K562 (cell line): Measurements from ENCODE around the gene UTP14A. TPM values are rescaled to one million over a fixed set of nuclear protein-coding genes. Genes with fewer than 3 reads are reported as not detected.

Source experiments
- ATF2 ChIP-seq: sonication (generic); formaldehyde crosslinking; IDR thresholded peaks from 2 replicates; pipeline ENCODE4 v1.8.1; 2022; ENCODE audit warnings: missing genetic modification reagents
- CHD7 ChIP-seq: fragments of 200-600 bp; sonication (generic); IDR thresholded peaks from one replicate; pipeline ENCODE4 v1.6.1; 2012; ENCODE audit warnings: mild to moderate bottlenecking, low read depth, low read length, inconsistent platforms
- CXXC5 ChIP-seq: fragments of 250-450 bp; sonication (Bioruptor Pico); IDR thresholded peaks from 2 replicates; pipeline ENCODE4 v1.8.0; 2022; ENCODE audit warnings: inconsistent platforms, mild to moderate bottlenecking, moderate library complexity
- EGR1 ChIP-seq: fragments of 450-650 bp; conservative IDR thresholded peaks from 2 replicates; pipeline ENCODE4 v1.6.1; 2017; ENCODE audit warnings: mild to moderate bottlenecking
- EZH2 ChIP-seq: IDR thresholded peaks from 2 replicates; pipeline ENCODE4 v1.6.1; 2012; ENCODE audit warnings: low read depth, mild to moderate bottlenecking, inconsistent platforms, low read length, borderline replicate concordance
- GTF2B ChIP-seq: IDR thresholded peaks from 2 replicates; pipeline ENCODE4 v1.6.1; 2011; ENCODE audit not compliant: insufficient read length; ENCODE audit errors: extremely low read depth
- MBD1 ChIP-seq: fragments of 250-450 bp; sonication (Bioruptor Pico); IDR thresholded peaks from 2 replicates; pipeline ENCODE4 v1.8.0; 2022; ENCODE audit warnings: inconsistent platforms
- MEF2D ChIP-seq: conservative IDR thresholded peaks from 2 replicates; pipeline ENCODE4 v1.6.1; 2016; ENCODE audit warnings: low read depth, missing genetic modification characterization, missing compliant biosample characterization
- NCOR1 ChIP-seq: fragments of 450-650 bp; IDR thresholded peaks from 2 replicates; pipeline ENCODE4 v1.6.1; 2016; ENCODE audit warnings: mild to moderate bottlenecking, moderate library complexity
- NFRKB ChIP-seq: fragments of 450-650 bp; IDR thresholded peaks from 2 replicates; pipeline ENCODE4 v1.6.1; 2016; ENCODE audit warnings: low read depth
- POLR2A ChIP-seq: fragments of 450-650 bp; conservative IDR thresholded peaks from 2 replicates; pipeline ENCODE4 v1.6.1; 2016
- ZBTB12 ChIP-seq: fragments of 250-450 bp; sonication (Bioruptor Pico); IDR thresholded peaks from 2 replicates; pipeline ENCODE4 v1.4.0; 2020
- polyA plus RNA-seq, 8 experiments: library from polyadenylated mRNA; depleted of rRNA in 4 of 8; stranded (reverse) in 5 of 8; unstranded in 3 of 8; fragments of >200 nt; fragmentation: Nextera tagmentation in 2 of 8; fragmentation: Illumina TruSeq in 1 of 8; extraction: Ambion mirVana in 2 of 8; extraction: Trizol in 1 of 8; gene quantifications; 2 replicates each; pipeline versions ENCODE4 v1.2.1 to v1.2.3, GENCODE V29; 2011 to 2014; ENCODE audit warnings: inconsistent platforms in 1 of 8, missing spikeins in 1 of 8
- total RNA-seq, 7 experiments: library from RNA; depleted of rRNA in 6 of 7; stranded (reverse); fragments of >200 nt in 6 of 7; fragmentation: Illumina TruSeq in 2 of 7; extraction: Trizol in 2 of 7; gene quantifications; 2 replicates each; pipeline versions ENCODE4 v1.2.1 to v1.2.3, GENCODE V29; 2011 to 2021; ENCODE audit warnings: low replicate concordance in 1 of 7

Gene UTP14A
- total and polyA plus RNA-seq, 9 of the 15 experiments (the other 6 are each of a cell fraction or from before 2014, with no cell fraction given), result 30.5 to 91.0 (median 64.1) TPM

- TF ChIP-seq CHD7 (no peak), EZH2 (no peak), NCOR1 (peak; percentile 31), GTF2B (no peak), MBD1 (CRISPR knock-in tag) (no peak), EGR1 (peak; percentile 90), MEF2D (tag) (no peak), ATF2 (CRISPR knock-in tag) (no peak), NFRKB (peak; percentile 60; the same call in 1 of the 2 replicates), POLR2A (peak; percentile 67), ZBTB12 (no peak), CXXC5 (CRISPR knock-in tag) (peak; percentile 72)
These were observed 25.5 kb downstream of the UTP14A start (continued) for GRCh38 chrX:129931411-129932015.
